Gastroesophageal sphincter (tissue), 3 donors: ENCODE data around the gene NOL9.

Experiments
- POLR2A ChIP-seq, 2 donors: fragments of 450-650 bp; IDR thresholded peaks; one replicate each; pipeline ENCODE4 v1.6.1; 2017; ENCODE audit warnings: antibody characterized with exemption in 2 of 2, mild to moderate bottlenecking in 2 of 2, moderate library complexity in 1 of 2
- TF ChIP-seq, protein P1 (sequence below), 4 experiments: fragments of 200-600 bp in 2 of 4; fragments of 450-650 bp in 2 of 4; sonication (generic) in 1 of 4; IDR thresholded peaks; one replicate each; pipeline ENCODE4 v1.5.1; 2017 to 2019; ENCODE audit warnings: antibody characterized with exemption in 4 of 4, mild to moderate bottlenecking in 2 of 4, moderate library complexity in 2 of 4

DNA sequence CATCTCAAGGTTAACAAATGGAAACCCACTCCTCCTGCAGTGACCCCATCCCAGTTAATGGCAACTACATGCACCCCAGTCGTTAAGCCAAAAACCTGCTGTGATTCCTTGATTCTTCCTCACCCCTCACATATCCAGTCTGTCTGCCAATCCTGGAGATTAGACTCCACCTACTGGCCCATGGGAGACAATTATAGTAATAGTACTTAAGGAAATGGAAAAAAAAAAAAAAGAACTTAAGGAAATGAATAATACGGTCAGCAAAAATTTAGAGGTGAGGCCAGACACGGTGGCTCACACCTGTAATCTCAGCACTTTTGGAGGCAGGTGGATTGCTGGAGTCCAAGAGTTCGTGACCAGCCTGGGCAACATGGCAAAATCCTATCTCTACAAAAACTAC, 7.0 kb downstream of the NOL9 start:
- TF ChIP-seq, protein P1, sequence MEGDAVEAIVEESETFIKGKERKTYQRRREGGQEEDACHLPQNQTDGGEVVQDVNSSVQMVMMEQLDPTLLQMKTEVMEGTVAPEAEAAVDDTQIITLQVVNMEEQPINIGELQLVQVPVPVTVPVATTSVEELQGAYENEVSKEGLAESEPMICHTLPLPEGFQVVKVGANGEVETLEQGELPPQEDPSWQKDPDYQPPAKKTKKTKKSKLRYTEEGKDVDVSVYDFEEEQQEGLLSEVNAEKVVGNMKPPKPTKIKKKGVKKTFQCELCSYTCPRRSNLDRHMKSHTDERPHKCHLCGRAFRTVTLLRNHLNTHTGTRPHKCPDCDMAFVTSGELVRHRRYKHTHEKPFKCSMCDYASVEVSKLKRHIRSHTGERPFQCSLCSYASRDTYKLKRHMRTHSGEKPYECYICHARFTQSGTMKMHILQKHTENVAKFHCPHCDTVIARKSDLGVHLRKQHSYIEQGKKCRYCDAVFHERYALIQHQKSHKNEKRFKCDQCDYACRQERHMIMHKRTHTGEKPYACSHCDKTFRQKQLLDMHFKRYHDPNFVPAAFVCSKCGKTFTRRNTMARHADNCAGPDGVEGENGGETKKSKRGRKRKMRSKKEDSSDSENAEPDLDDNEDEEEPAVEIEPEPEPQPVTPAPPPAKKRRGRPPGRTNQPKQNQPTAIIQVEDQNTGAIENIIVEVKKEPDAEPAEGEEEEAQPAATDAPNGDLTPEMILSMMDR (IDR thresholded peaks at IDR 0.05): no peak
- TF ChIP-seq POLR2A (IDR thresholded peaks at IDR 0.05): no peak
